ENCODE results near the gene ZNF860.
A peak's percentile ranks its signal among the peaks of the same experiment; 100 is the strongest.
"Not testable (repeated sequence)": the region's sequence is repeated elsewhere in the genome, so short reads cannot be mapped to it uniquely, and the experiment has no call there.

Gene ZNF860

DNA sequence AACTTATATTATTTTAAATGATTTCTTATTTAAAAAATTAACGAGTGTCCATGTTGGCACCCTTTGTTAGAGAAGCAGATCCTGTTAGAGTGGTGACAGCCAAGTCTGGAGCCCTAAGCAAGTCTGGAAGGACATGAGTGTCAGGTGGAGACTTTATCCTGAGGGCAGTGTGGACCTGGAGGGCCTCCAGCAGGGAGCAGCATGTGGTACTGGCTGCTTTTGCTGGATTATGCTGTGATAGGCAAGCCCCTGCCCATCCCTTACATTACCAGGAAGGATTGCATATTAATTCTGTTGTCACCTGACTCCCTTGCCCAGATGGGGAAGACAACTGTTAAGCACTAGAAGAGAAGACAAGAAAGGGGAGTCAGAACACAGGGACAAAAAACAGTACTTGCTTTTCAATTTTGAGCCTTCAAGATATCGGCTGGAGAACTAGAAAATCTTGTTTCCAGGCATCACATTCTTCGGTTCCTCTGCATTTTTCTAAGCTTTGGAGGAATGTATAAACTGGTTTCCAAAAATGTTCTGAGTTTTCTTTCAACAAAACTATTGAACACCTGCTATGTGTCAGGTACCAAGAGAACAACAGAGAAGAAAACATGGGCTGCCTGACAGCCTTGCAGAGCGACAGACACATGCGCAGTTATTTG, 22.7 kb downstream of the ZNF860 start:
- H3K9ac ChIP-seq (ENCODE audit: low read length): no peak overlapping the region

DNA sequence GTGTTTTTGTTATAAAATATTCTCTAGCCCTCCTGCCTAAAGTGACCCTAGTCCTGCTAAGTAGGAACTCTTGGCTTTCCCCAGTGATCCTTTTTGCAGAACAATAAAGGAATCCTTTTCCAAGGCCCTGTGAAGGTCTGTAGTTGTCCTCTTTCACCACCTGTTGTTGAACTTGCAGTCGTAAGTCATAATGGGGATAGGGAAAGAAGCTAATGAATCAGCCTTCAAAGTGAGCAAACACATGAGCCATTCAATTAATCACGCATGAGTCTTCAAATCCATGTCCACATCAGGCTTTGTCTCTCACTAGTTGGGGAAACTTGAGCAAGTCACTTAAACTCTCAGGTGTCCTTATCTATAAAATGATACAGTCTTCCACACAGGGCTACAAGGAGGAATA, 27.6 kb downstream of the ZNF860 start:
- no peak overlapping the region for H3K9ac ChIP-seq (ENCODE audit: low read length)
- H3K4me1 ChIP-seq (ENCODE audit: low read length): peaks cover 16% of the 10 kb centered on the region
- H3K79me2 ChIP-seq (ENCODE audit: low read length): no peaks in the 10 kb centered on the region
- TF ChIP-seq, protein P1, sequence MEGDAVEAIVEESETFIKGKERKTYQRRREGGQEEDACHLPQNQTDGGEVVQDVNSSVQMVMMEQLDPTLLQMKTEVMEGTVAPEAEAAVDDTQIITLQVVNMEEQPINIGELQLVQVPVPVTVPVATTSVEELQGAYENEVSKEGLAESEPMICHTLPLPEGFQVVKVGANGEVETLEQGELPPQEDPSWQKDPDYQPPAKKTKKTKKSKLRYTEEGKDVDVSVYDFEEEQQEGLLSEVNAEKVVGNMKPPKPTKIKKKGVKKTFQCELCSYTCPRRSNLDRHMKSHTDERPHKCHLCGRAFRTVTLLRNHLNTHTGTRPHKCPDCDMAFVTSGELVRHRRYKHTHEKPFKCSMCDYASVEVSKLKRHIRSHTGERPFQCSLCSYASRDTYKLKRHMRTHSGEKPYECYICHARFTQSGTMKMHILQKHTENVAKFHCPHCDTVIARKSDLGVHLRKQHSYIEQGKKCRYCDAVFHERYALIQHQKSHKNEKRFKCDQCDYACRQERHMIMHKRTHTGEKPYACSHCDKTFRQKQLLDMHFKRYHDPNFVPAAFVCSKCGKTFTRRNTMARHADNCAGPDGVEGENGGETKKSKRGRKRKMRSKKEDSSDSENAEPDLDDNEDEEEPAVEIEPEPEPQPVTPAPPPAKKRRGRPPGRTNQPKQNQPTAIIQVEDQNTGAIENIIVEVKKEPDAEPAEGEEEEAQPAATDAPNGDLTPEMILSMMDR (IDR thresholded peaks at IDR 0.05; ENCODE audit: low read depth, low read length): no peak
- no peak for TF ChIP-seq EZH2phosphoT487 (IDR thresholded peaks at IDR 0.05; ENCODE audit: low read depth)
- no peaks in the 10 kb centered on the region for H3K27me3 ChIP-seq (ENCODE audit: low read depth, low read length)
- no peak overlapping the region for H3K4me3 ChIP-seq (ENCODE audit: low read length)
- no peaks in the 10 kb centered on the region for H3K36me3 ChIP-seq (replicated peaks; ENCODE audit: low read depth, low read length)
- H3K9me3 ChIP-seq (ENCODE audit: insufficient read depth, low read length): no peaks in the 10 kb centered on the region
- H2AFZ ChIP-seq (ENCODE audit: low read depth, low read length): no peak overlapping the region
- H3K27ac ChIP-seq (ENCODE audit: low read length): no peak overlapping the region
- H4K20me1 ChIP-seq (ENCODE audit: insufficient read depth, low read length): no peaks in the 10 kb centered on the region
- H3K4me2 ChIP-seq (ENCODE audit: low read length): no peak overlapping the region

More for the DNA sequence above, 22.7 kb downstream of the ZNF860 start:
- Histone ChIP-seq H3K36me3 (replicated peaks; ENCODE audit: low read depth, low read length) (no peaks in the 10 kb centered on the region), H3K4me2 (ENCODE audit: low read length) (no peak overlapping the region), H4K20me1 (ENCODE audit: insufficient read depth, low read length) (no peaks in the 10 kb centered on the region), H3K4me3 (ENCODE audit: low read length) (no peak overlapping the region), H3K79me2 (ENCODE audit: low read length) (no peaks in the 10 kb centered on the region), H3K4me1 (ENCODE audit: low read length) (peaks cover 22% of the 10 kb centered on the region), H3K27ac (ENCODE audit: low read length) (no peak overlapping the region), H3K27me3 (ENCODE audit: low read depth, low read length) (no peaks in the 10 kb centered on the region), H2AFZ (ENCODE audit: low read depth, low read length) (no peak overlapping the region), H3K9me3 (ENCODE audit: insufficient read depth, low read length) (no peaks in the 10 kb centered on the region)
- TF ChIP-seq EZH2phosphoT487 (IDR thresholded peaks at IDR 0.05; ENCODE audit: low read depth): no peak
- TF ChIP-seq, protein P1 (IDR thresholded peaks at IDR 0.05; ENCODE audit: low read depth, low read length): no peak

DNA sequence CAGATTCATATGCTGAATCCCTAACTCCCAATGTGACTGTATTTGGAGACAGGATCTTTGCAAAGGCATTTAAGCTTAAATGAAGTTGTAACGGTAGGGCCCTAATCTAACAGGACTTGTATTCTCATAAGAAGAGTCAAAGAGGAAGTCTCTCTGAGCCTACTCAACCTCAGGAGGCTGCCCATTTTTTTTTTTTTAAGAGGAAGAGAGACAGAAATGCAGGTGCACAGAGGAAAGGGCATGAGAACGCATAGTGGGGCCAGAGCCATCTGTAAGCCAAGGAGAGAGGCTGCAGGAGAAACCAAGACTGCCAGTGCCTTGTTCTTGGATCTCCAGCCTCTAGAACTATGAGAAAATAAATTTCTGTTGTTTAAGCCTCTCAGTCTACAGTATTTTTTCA, 28.4 kb downstream of the ZNF860 start:
- peak overlapping the region; percentile 6; the same call in 1 of the 2 replicates for H3K4me3 ChIP-seq (ENCODE audit: low read length)
- TF ChIP-seq EZH2phosphoT487 (IDR thresholded peaks at IDR 0.05; ENCODE audit: low read depth): no peak
- TF ChIP-seq, protein P1 (IDR thresholded peaks at IDR 0.05; ENCODE audit: low read depth, low read length): no peak
- no peaks in the 10 kb centered on the region for H3K27me3 ChIP-seq (ENCODE audit: low read depth, low read length)
- no peaks in the 10 kb centered on the region for H3K9me3 ChIP-seq (ENCODE audit: insufficient read depth, low read length)
- no peaks in the 10 kb centered on the region for H4K20me1 ChIP-seq (ENCODE audit: insufficient read depth, low read length)
- no peaks in the 10 kb centered on the region for H3K36me3 ChIP-seq (replicated peaks; ENCODE audit: low read depth, low read length)
- no peak overlapping the region for H3K9ac ChIP-seq (ENCODE audit: low read length)
- peak overlapping the region; percentile 43 for H3K4me2 ChIP-seq (ENCODE audit: low read length)
- peaks cover 16% of the 10 kb centered on the region for H3K4me1 ChIP-seq (ENCODE audit: low read length)
- H2AFZ ChIP-seq (ENCODE audit: low read depth, low read length): 0 out of 2 replicates have a peak overlapping the region, but pooled peaks have one; percentile 43
- H3K79me2 ChIP-seq (ENCODE audit: low read length): no peaks in the 10 kb centered on the region
- peak overlapping the region; percentile 16; the same call in 1 of the 2 replicates for H3K27ac ChIP-seq (ENCODE audit: low read length)

DNA sequence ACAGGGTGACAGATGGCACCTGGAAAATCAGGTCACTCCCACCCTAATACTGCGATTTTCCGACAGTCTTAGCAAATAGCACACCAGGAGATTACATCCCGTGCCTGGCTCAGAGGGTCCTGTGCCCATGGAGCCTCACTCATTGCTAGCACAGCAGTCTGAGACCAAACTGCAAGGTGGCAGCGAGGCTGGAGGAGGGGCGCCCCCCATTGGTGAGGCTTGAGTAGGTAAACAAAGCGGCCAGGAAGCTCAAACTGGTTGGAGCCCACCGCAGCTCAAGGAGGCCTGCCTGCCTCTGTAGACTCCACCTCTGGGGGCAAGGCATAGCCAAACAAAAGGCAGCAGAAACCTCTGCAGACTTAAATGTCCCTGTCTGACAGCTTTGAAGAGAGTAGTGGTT, 29.1 kb downstream of the ZNF860 start:
- not testable (repeated sequence) for H4K20me1 ChIP-seq (ENCODE audit: insufficient read depth, low read length); H3K9me3 ChIP-seq (ENCODE audit: insufficient read depth, low read length); H3K9ac ChIP-seq (ENCODE audit: low read length); H3K4me3 ChIP-seq (ENCODE audit: low read length); H3K27ac ChIP-seq (ENCODE audit: low read length); H2AFZ ChIP-seq (ENCODE audit: low read depth, low read length); H3K4me2 ChIP-seq (ENCODE audit: low read length); H3K36me3 ChIP-seq (replicated peaks; ENCODE audit: low read depth, low read length); H3K79me2 ChIP-seq (ENCODE audit: low read length); H3K27me3 ChIP-seq (ENCODE audit: low read depth, low read length)
- peaks cover 16% of the 10 kb centered on the region for H3K4me1 ChIP-seq (ENCODE audit: low read length)

DNA sequence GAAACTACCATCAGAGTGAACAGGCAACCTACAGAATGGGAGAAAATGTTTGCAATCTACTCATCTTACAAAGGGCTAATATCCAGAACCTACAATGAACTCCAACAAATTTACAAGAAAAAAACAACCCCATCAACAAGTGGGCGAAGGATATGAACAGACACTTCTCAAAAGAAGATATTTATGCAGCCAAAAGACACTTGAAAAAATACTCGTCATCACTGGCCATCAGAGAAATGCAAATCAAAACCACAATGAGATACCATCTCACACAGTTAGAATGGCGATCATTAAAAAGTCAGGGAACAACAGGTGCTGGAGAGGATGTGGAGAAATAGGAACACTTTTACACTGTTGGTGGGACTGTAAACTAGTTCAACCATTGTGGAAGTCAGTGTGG, 34.1 kb downstream of the ZNF860 start:
- H3K79me2 ChIP-seq (ENCODE audit: low read length); H4K20me1 ChIP-seq (ENCODE audit: insufficient read depth, low read length); H3K9me3 ChIP-seq (ENCODE audit: insufficient read depth, low read length); H3K4me2 ChIP-seq (ENCODE audit: low read length); H3K9ac ChIP-seq (ENCODE audit: low read length); H3K27me3 ChIP-seq (ENCODE audit: low read depth, low read length); H3K4me1 ChIP-seq (ENCODE audit: low read length); H3K36me3 ChIP-seq (replicated peaks; ENCODE audit: low read depth, low read length); H3K4me3 ChIP-seq (ENCODE audit: low read length); H3K27ac ChIP-seq (ENCODE audit: low read length); H2AFZ ChIP-seq (ENCODE audit: low read depth, low read length): not testable (repeated sequence)

Data from OCI-LY3 (cell line).